Measurements from ENCODE around the gene ARL15. TPM values are rescaled to one million over a fixed set of nuclear protein-coding genes. Genes with fewer than 3 reads are reported as not detected.

ARL15 gene
- total RNA-seq, 1 experiment from 2014 or later = 18.3 TPM

GRCh38 chr5:53874409-53874808 is 436.0 kb downstream of the ARL15 start:
- ChIA-PET CTCF (no interaction called here), POLR2A (ENCODE audit: low non-redundant PET) (interaction anchor here (0.6 kb wide), 1 partner anchor 593 kb away, joined by 3 read pairs; no protein-coding TSS in a partner anchor)
- H3K4me3 ChIP-seq (ENCODE audit: low read depth, low read length, poor library complexity, severe bottlenecking) = no peak overlapping the region
- peak; percentile 10 for DNase-seq (ENCODE audit: low spot score)
- intact Hi-C loops (cut with micrococcal nuclease; ENCODE audit: unreplicated experiment) = no loop called here
- TF ChIP-seq CTCF (conservative IDR thresholded peaks at IDR 0.05; ENCODE audit: low read depth, low read length) (peak; percentile 28; the same call in 1 of the 2 replicates), EZH2 (IDR thresholded peaks at IDR 0.05; ENCODE audit: borderline replicate concordance, low read depth, low read length, poor library complexity, severe bottlenecking) (no peak)
- no TSS peak for BruUV-seq (replicated peaks)
- no peak overlapping the region for H3K27ac ChIP-seq (ENCODE audit: low read depth, low read length, poor library complexity, severe bottlenecking)
- no peaks in the 10 kb centered on the region for H3K9me3 ChIP-seq (ENCODE audit: low read depth, low read length, poor library complexity, severe bottlenecking)
- no peaks in the 10 kb centered on the region for H3K4me1 ChIP-seq (ENCODE audit: insufficient read depth, low read length, poor library complexity, severe bottlenecking)
- H3K36me3 ChIP-seq (ENCODE audit: insufficient read depth, low read length, poor library complexity, severe bottlenecking) = no peaks in the 10 kb centered on the region
- H3K27me3 ChIP-seq (replicated peaks; ENCODE audit: insufficient read depth, low read depth, low read length, poor library complexity) = no peaks in the 10 kb centered on the region

GRCh38 chr5:53873235-53873634 is 437.1 kb downstream of the ARL15 start:
- no TSS peak for BruUV-seq (replicated peaks)
- Histone ChIP-seq H3K27me3 (replicated peaks; ENCODE audit: insufficient read depth, low read depth, low read length, poor library complexity) (no peaks in the 10 kb centered on the region), H3K4me1 (ENCODE audit: insufficient read depth, low read length, poor library complexity, severe bottlenecking) (no peaks in the 10 kb centered on the region), H3K4me3 (ENCODE audit: low read depth, low read length, poor library complexity, severe bottlenecking) (no peak overlapping the region), H3K27ac (ENCODE audit: low read depth, low read length, poor library complexity, severe bottlenecking) (no peak overlapping the region), H3K9me3 (ENCODE audit: low read depth, low read length, poor library complexity, severe bottlenecking) (no peaks in the 10 kb centered on the region), H3K36me3 (ENCODE audit: insufficient read depth, low read length, poor library complexity, severe bottlenecking) (no peaks in the 10 kb centered on the region)
- no peak for TF ChIP-seq CTCF (conservative IDR thresholded peaks at IDR 0.05; ENCODE audit: low read depth, low read length)
- TF ChIP-seq EZH2 (IDR thresholded peaks at IDR 0.05; ENCODE audit: borderline replicate concordance, low read depth, low read length, poor library complexity, severe bottlenecking) = no peak
- intact Hi-C loops (cut with micrococcal nuclease; ENCODE audit: unreplicated experiment) = no loop called here
- ChIA-PET CTCF (no interaction called here), POLR2A (ENCODE audit: low non-redundant PET) (no interaction called here)
- no peak for DNase-seq (ENCODE audit: low spot score)

GRCh38 chr5:53871775-53872174 is 438.6 kb downstream of the ARL15 start:
- Histone ChIP-seq H3K36me3 (ENCODE audit: insufficient read depth, low read length, poor library complexity, severe bottlenecking) (no peaks in the 10 kb centered on the region), H3K4me3 (ENCODE audit: low read depth, low read length, poor library complexity, severe bottlenecking) (no peak overlapping the region), H3K27me3 (replicated peaks; ENCODE audit: insufficient read depth, low read depth, low read length, poor library complexity) (no peaks in the 10 kb centered on the region), H3K9me3 (ENCODE audit: low read depth, low read length, poor library complexity, severe bottlenecking) (no peaks in the 10 kb centered on the region), H3K27ac (ENCODE audit: low read depth, low read length, poor library complexity, severe bottlenecking) (no peak overlapping the region), H3K4me1 (ENCODE audit: insufficient read depth, low read length, poor library complexity, severe bottlenecking) (no peaks in the 10 kb centered on the region)
- no peak for DNase-seq (ENCODE audit: low spot score)
- TF ChIP-seq CTCF (conservative IDR thresholded peaks at IDR 0.05; ENCODE audit: low read depth, low read length) (no peak), EZH2 (IDR thresholded peaks at IDR 0.05; ENCODE audit: borderline replicate concordance, low read depth, low read length, poor library complexity, severe bottlenecking) (no peak)
- no TSS peak for BruUV-seq (replicated peaks)
- ChIA-PET POLR2A (ENCODE audit: low non-redundant PET) (no interaction called here), CTCF (no interaction called here)
- intact Hi-C loops (cut with micrococcal nuclease; ENCODE audit: unreplicated experiment) = no loop called here
